PC-9 (cell line): ENCODE data around the gene SMPDL3B.

ENCODE experiments used
- CTCF ChIP-seq: fragments of 200-600 bp; sonication (generic); conservative IDR thresholded peaks from 2 replicates; pipeline ENCODE4 v1.6.1; 2017; ENCODE audit warnings: mixed run types, antibody characterized with exemption, mild to moderate bottlenecking, moderate library complexity
- EZH2 ChIP-seq: fragments of 200-600 bp; sonication (generic); IDR thresholded peaks from 2 replicates; pipeline ENCODE4 v1.8.0; 2017; ENCODE audit warnings: antibody characterized with exemption, low read depth

GRCh38 chr1:27887215-27888021, 47.4 kb upstream of the SMPDL3B start:
- TF ChIP-seq CTCF (no peak), EZH2 (no peak)
